Fibroblast of mammary gland (primary cell): ENCODE results near the gene TRIM68.

Source experiments
- DNase-seq: peaks from one replicate; pipeline ENCODE4 v3.0.0-alpha.2; 2010; ENCODE audit warnings: low read depth
- H3K4me3 ChIP-seq: 2 replicates; pipeline ENCODE4 v1.5.1; 2011; ENCODE audit warnings: low read depth, mild to moderate bottlenecking, low read length, moderate library complexity; ENCODE audit not compliant: control insufficient read depth
- CTCF ChIP-seq: conservative IDR thresholded peaks from 2 replicates; pipeline ENCODE4 v1.5.1; 2011; ENCODE audit warnings: low read depth, low read length, inconsistent platforms; ENCODE audit not compliant: control insufficient read depth, insufficient read depth

Gene TRIM68

DNA sequence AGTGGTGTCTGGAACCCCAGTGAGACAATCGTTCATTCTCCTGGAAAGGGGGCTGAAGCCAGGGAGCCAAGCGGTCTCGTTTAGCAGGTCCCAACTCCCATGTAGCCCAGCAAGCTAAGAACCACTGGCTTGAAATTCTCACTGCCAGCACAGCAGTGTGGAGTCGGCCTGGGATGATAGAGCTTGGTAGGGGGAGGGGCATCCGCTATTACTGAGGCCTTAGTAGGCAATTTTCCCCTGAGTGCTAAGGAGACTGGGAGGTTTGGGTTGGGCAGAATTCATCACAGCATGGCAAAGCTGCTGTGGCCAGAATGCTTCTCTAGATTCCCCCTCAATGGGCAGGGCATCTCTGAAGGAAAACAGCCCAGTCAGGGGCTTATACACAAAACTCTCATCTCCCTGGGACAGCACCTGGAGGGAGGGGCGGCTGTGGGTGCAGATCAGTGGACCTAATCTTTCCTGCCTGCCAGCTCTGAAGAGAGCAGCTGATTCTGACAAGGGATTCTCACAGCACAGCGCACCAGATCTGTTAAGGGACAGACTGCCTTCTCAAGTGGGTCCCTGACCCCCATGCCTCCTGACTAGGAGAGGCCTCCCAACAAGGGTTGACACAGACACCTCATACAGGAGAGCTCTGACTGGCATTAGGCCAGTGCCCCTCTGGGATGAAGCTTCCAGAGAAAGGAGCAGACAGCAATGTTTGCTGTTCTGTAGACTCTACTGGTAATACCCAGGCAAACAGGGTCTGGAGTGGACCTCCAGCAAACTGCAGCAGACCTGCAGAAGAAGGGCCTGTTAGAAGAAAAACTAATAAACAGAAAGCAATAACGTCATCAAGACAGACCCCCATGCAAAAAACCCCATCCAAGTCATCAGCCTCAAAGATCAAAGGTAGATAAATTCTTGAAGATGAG is 48.2 kb downstream of the TRIM68 start:
- TF ChIP-seq CTCF: no peak
- H3K4me3 ChIP-seq: no peak overlapping the region
- no peak for DNase-seq

GRCh38 chr11:4551346-4551979 is 56.6 kb downstream of the TRIM68 start:
- no peak overlapping the region for H3K4me3 ChIP-seq
- TF ChIP-seq CTCF: peak; percentile 21
- DNase-seq: no peak
